ENCODE data around the gene ANO7.

Gene ANO7

GRCh38 chr2:241188361-241189092, at the start of gene ANO7:
ANO7 (plus strand) TSS chr2:241188677; CDS start chr2:241190064, 1,387 bp downstream.
- no peak for DNase-seq

- no peak for DNase-seq
Observed at GRCh38 chr2:241139531-241140444, 48.7 kb upstream of the ANO7 start.

GRCh38 chr2:241140445-241140840, 48.0 kb upstream of the ANO7 start:
- no peak for DNase-seq

- no peak for DNase-seq
Observed at GRCh38 chr2:241141214-241141770, 47.2 kb upstream of the ANO7 start.

- no peak for DNase-seq
Observed at GRCh38 chr2:241142063-241142462, 46.4 kb upstream of the ANO7 start.

GRCh38 chr2:241142593-241142992, 45.9 kb upstream of the ANO7 start:
- no peak for DNase-seq

- DNase-seq = no peak
Observed at GRCh38 chr2:241146286-241146685, 42.2 kb upstream of the ANO7 start.

GRCh38 chr2:241147336-241147735, 41.1 kb upstream of the ANO7 start:
- no peak for DNase-seq

GRCh38 chr2:241148239-241148638, 40.2 kb upstream of the ANO7 start:
- DNase-seq = no peak

GRCh38 chr2:241148891-241149674, 39.4 kb upstream of the ANO7 start, which contains the start of gene PASK:
PASK (minus strand) TSS chr2:241149472; CDS start chr2:241143032, 6,440 bp downstream.
- peak; percentile 86 to 87 for DNase-seq

- no peak for DNase-seq
Observed at GRCh38 chr2:241149675-241149924, 38.9 kb upstream of the ANO7 start.

GRCh38 chr2:241149925-241150659, 38.4 kb upstream of the ANO7 start, which contains the start of gene PPP1R7:
PPP1R7 (plus strand) TSS chr2:241150467; CDS start chr2:241150496, 29 bp downstream.
- DNase-seq = peak; percentile 90 to 91

GRCh38 chr2:241150660-241151530, 37.6 kb upstream of the ANO7 start:
- DNase-seq = no peak

GRCh38 chr2:241151934-241152660, 36.4 kb upstream of the ANO7 start:
- DNase-seq = no peak

GRCh38 chr2:241153616-241154015, 34.9 kb upstream of the ANO7 start:
- no peak for DNase-seq

GRCh38 chr2:241154915-241155314, 33.6 kb upstream of the ANO7 start:
- DNase-seq = peak; percentile 15 to 19

- DNase-seq = no peak
Observed at GRCh38 chr2:241155936-241156335, 32.5 kb upstream of the ANO7 start.

GRCh38 chr2:241156971-241157441, 31.5 kb upstream of the ANO7 start:
- no peak for DNase-seq

GRCh38 chr2:241157841-241158545, 30.5 kb upstream of the ANO7 start:
- DNase-seq = no peak

- DNase-seq = no peak
Observed at GRCh38 chr2:241158546-241158900, 30.0 kb upstream of the ANO7 start.

Measured in stimulated activated CD4-positive, alpha-beta T cell treated with anti-CD3 and anti-CD28 coated beads, Interleukin-2, amount 100 ng/mL, for 48 hours (primary cell).